ENCODE results near the gene MMP1. TPM values are rescaled to one million over a fixed set of nuclear protein-coding genes. Genes with fewer than 3 reads are reported as not detected.

The MMP1 gene
- total RNA-seq, 1 experiment from 2014 or later, result not detected

GRCh38 chr11:102763440-102763839 lies 34.5 kb downstream of the MMP1 start:
- Mint-ChIP-seq H3K36me3 (ENCODE audit: insufficient read depth in 1 of 3, low read depth in 3 of 3) (no peaks in the 10 kb centered on the region), H3K27me3 (ENCODE audit: low read depth) (no peaks in the 10 kb centered on the region; the same call in 1 of the 2 replicates), H3K4me3 (no peak overlapping the region), H3K27ac (no peak overlapping the region; a peak in 1 of 7 replicates), H3K4me1 (peaks cover 5 to 6% of the 10 kb centered on the region in 2 experiments), H3K9me3 (no peaks in the 10 kb centered on the region)
- no peak overlapping the region for H3K9ac ChIP-seq (ENCODE audit: extremely low read depth, insufficient read length, low read length)
- H3K23me2 ChIP-seq (ENCODE audit: insufficient read length, low read depth, low read length, poor library complexity, severe bottlenecking), result no peaks in the 10 kb centered on the region
- no peaks in the 10 kb centered on the region for H3K79me2 ChIP-seq (ENCODE audit: insufficient read depth, low read length)
- H3K27ac ChIP-seq (ENCODE audit: insufficient read length, low read depth, low read length), result no peak overlapping the region
- H3K9me3 ChIP-seq (ENCODE audit: control insufficient read depth, low read depth, low read length), result no peaks in the 10 kb centered on the region
- no peak overlapping the region for H2BK120ac ChIP-seq (ENCODE audit: low read depth, low read length, poor library complexity, severe bottlenecking)
- H3K79me1 ChIP-seq (ENCODE audit: insufficient read depth, low read depth, low read length, poor library complexity, severe bottlenecking), result no peaks in the 10 kb centered on the region
- H3K4me1 ChIP-seq (ENCODE audit: insufficient read depth, low read length), result peaks cover 4% of the 10 kb centered on the region; the same call in 1 of the 2 replicates
- H2AFZ ChIP-seq (ENCODE audit: low read length), result no peak overlapping the region
- H2BK5ac ChIP-seq (ENCODE audit: insufficient read length, low read length), result no peak overlapping the region
- H2BK20ac ChIP-seq (ENCODE audit: low read depth, low read length, poor library complexity, severe bottlenecking), result no peak overlapping the region
- no peak overlapping the region for H3K4ac ChIP-seq (ENCODE audit: low read depth, low read length)
- no peak overlapping the region for H4K5ac ChIP-seq (ENCODE audit: insufficient read length, low read depth, low read length)
- no peak overlapping the region for H3K56ac ChIP-seq (ENCODE audit: insufficient read length, low read depth, low read length)
- no peak overlapping the region for H3K18ac ChIP-seq (ENCODE audit: insufficient read length, low read depth, low read length)
- no peak overlapping the region for H3K4me2 ChIP-seq (ENCODE audit: insufficient read depth, insufficient read length, low read length)
- no peak overlapping the region for H4K91ac ChIP-seq (ENCODE audit: insufficient read length, low read depth, low read length)
- H4K20me1 ChIP-seq (ENCODE audit: control insufficient read depth, insufficient read depth, insufficient read length), result no peaks in the 10 kb centered on the region
- H3K14ac ChIP-seq (ENCODE audit: insufficient read depth, low read length), result no peak overlapping the region
- no peak overlapping the region for H3K23ac ChIP-seq (ENCODE audit: insufficient read length, low read depth, low read length)
- no peak overlapping the region for H2BK12ac ChIP-seq (ENCODE audit: insufficient read length, low read depth, low read length)
- no peaks in the 10 kb centered on the region for H3K27me3 ChIP-seq (ENCODE audit: insufficient read depth, low read length)
- no peak overlapping the region for H2BK15ac ChIP-seq (ENCODE audit: low read depth, low read length)
- no peak overlapping the region for H3T11ph ChIP-seq (ENCODE audit: low read length)
- H2AK5ac ChIP-seq (ENCODE audit: insufficient read length, low read length), result no peak overlapping the region
- no peak overlapping the region for H4K8ac ChIP-seq (replicated peaks; ENCODE audit: insufficient read length, low read depth, low read length)
- no peak for TF ChIP-seq CTCF (conservative IDR thresholded peaks at IDR 0.05)
- no CpG with 5 or more reads among the region's 2 CpGs for WGBS (ENCODE audit: extremely low coverage, insufficient read length, low lambda C conversion rate)
- no peak for DNase-seq
